Fibroblast of lung (primary cell): ENCODE data around the gene ERICH6B. TPM values are rescaled to one million over a fixed set of nuclear protein-coding genes. Genes with fewer than 3 reads are reported as not detected.

Experiments used
- DNase-seq, 2 donors: peaks; one replicate each; pipeline versions ENCODE4 v3.0.0 to v3.0.0-alpha.2; 2010; ENCODE audit warnings: low read depth in 2 of 2
- H2AFZ ChIP-seq: 2 replicates; pipeline ENCODE4 v1.5.1; 2012; ENCODE audit warnings: low read length, control low read depth, inconsistent platforms
- H3K27ac ChIP-seq: 2 replicates; pipeline ENCODE4 v1.5.1; 2011; ENCODE audit warnings: low read length, control low read depth; ENCODE audit not compliant: insufficient read depth
- H3K27me3 ChIP-seq: 2 replicates; pipeline ENCODE4 v1.5.1; 2011; ENCODE audit warnings: mild to moderate bottlenecking, low read length; ENCODE audit not compliant: control insufficient read depth, insufficient read depth
- H3K36me3 ChIP-seq: 2 replicates; pipeline ENCODE4 v1.5.1; 2011; ENCODE audit warnings: low read length; ENCODE audit not compliant: control insufficient read depth, insufficient read depth
- H3K4me1 ChIP-seq: 2 replicates; pipeline ENCODE4 v1.5.1; 2011; ENCODE audit warnings: low read length; ENCODE audit not compliant: control insufficient read depth, insufficient read depth; ENCODE audit errors: extremely low read depth
- H3K4me2 ChIP-seq: 2 replicates; pipeline ENCODE4 v1.5.1; 2011; ENCODE audit warnings: low read length, control low read depth; ENCODE audit not compliant: insufficient read depth; ENCODE audit errors: extremely low read depth
- H3K4me3 ChIP-seq, 4 experiments: fragments of 200-600 bp in 1 of 4; sonication (generic) in 1 of 4; replicated peaks in 1 of 4; 2 replicates each; pipeline ENCODE4 v1.5.1; 2011 to 2016; ENCODE audit warnings: low read length in 4 of 4, low read depth in 3 of 4, mild to moderate bottlenecking in 3 of 4, control low read depth in 2 of 4, inconsistent platforms in 1 of 4, mixed read lengths in 1 of 4; ENCODE audit not compliant: insufficient read depth in 1 of 4; ENCODE audit errors: control extremely low read depth in 1 of 4
- H3K79me2 ChIP-seq: 2 replicates; pipeline ENCODE4 v1.5.1; 2012; ENCODE audit warnings: mild to moderate bottlenecking, low read length, inconsistent platforms; ENCODE audit not compliant: control insufficient read depth, insufficient read depth
- H3K9ac ChIP-seq: 2 replicates; pipeline ENCODE4 v1.5.1; 2011; ENCODE audit warnings: mild to moderate bottlenecking, low read length, control low read depth; ENCODE audit not compliant: insufficient read depth
- H3K9me3 ChIP-seq: 2 replicates; pipeline ENCODE4 v1.5.1; 2012; ENCODE audit warnings: low read depth, low read length; ENCODE audit not compliant: control insufficient read depth, insufficient read depth
- H4K20me1 ChIP-seq: 2 replicates; pipeline ENCODE4 v1.5.1; 2011; ENCODE audit warnings: low read length; ENCODE audit not compliant: control insufficient read depth, insufficient read depth; ENCODE audit errors: extremely low read depth
- EZH2 ChIP-seq: IDR thresholded peaks from 2 replicates; pipeline ENCODE4 v1.5.1; 2012; ENCODE audit warnings: low read length, control low read depth, mild to moderate bottlenecking; ENCODE audit errors: missing control alignments
- polyA plus RNA-seq, 2 donors: library from polyadenylated mRNA; depleted of rRNA in 1 of 2; stranded (reverse) in 1 of 2; unstranded in 1 of 2; fragments of >200 nt; gene quantifications; 2 replicates each; pipeline ENCODE4 v1.2.1, GENCODE V29; 2011 to 2012; ENCODE audit warnings: missing spikeins in 1 of 2
- total RNA-seq: library from RNA; depleted of rRNA; stranded (reverse); fragments of >200 nt; gene quantifications from 2 replicates; pipeline ENCODE4 v1.2.1, GENCODE V29; 2014
- TF ChIP-seq, protein P1 (sequence below), 2 donors: IDR thresholded peaks in 1 of 2; conservative IDR thresholded peaks in 1 of 2; 1 replicate in 1 of 2; 2 replicates in 1 of 2; pipeline ENCODE4 v1.5.1; 2011 to 2012; ENCODE audit warnings: low read length in 2 of 2, control low read depth in 1 of 2, inconsistent platforms in 1 of 2, low read depth in 1 of 2, mild to moderate bottlenecking in 1 of 2

Gene ERICH6B
- total and polyA plus RNA-seq, 2 donors (not counting 1 experiment from before 2014, with no cell fraction given): not detected

DNA sequence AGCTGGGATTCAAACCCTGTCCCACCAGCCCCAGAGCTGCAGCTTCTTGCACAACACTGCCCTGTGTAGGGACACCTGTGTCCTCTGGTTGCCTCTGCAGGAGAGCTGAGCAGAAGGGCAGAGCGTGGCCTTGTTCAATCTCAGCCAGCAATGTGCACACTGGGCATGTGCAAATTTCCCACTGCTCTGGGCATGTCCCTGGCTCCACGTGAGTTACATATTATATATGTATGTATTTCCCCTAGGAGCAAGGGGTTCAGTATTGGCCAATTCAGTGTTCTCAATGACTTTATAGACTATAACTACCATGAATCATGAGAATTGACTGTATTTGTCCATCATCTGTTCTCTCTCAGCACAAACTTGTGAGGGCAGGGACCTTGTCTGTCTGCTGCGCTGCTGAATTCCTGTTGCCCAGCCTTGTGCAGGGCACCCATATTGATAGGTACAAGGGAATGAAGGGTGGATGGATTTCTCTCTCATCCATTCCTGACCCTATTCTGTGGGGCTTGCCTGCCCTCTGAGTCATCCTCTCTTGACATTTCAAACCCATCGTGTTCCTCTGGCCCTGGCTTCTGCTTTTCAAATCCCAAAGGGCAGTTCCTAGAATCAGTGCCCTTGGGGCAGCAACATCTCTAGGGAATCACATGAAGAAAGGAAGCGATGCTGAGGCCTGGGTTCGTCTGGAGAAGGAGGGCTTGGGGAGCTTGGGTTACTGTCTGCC, 69.7 kb downstream of the ERICH6B start:
- Histone ChIP-seq H2AFZ (no peak overlapping the region), H3K4me1 (no peaks in the 10 kb centered on the region), H3K27me3 (peaks cover 2% of the 10 kb centered on the region), H3K4me3 (no peak overlapping the region), H3K9ac (no peak overlapping the region), H3K4me2 (no peak overlapping the region), H3K27ac (no peak overlapping the region), H3K79me2 (no peaks in the 10 kb centered on the region), H3K36me3 (no peaks in the 10 kb centered on the region), H3K9me3 (no peaks in the 10 kb centered on the region), H4K20me1 (no peaks in the 10 kb centered on the region)
- no peak for TF ChIP-seq EZH2
- TF ChIP-seq, protein P1, sequence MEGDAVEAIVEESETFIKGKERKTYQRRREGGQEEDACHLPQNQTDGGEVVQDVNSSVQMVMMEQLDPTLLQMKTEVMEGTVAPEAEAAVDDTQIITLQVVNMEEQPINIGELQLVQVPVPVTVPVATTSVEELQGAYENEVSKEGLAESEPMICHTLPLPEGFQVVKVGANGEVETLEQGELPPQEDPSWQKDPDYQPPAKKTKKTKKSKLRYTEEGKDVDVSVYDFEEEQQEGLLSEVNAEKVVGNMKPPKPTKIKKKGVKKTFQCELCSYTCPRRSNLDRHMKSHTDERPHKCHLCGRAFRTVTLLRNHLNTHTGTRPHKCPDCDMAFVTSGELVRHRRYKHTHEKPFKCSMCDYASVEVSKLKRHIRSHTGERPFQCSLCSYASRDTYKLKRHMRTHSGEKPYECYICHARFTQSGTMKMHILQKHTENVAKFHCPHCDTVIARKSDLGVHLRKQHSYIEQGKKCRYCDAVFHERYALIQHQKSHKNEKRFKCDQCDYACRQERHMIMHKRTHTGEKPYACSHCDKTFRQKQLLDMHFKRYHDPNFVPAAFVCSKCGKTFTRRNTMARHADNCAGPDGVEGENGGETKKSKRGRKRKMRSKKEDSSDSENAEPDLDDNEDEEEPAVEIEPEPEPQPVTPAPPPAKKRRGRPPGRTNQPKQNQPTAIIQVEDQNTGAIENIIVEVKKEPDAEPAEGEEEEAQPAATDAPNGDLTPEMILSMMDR (conservative IDR thresholded peaks at IDR 0.05 in 1 of 2, IDR thresholded peaks at IDR 0.05 in 1 of 2; ENCODE audit: low read depth in 1 of 2, low read length in 2 of 2): no peak
- DNase-seq: no peak

DNA sequence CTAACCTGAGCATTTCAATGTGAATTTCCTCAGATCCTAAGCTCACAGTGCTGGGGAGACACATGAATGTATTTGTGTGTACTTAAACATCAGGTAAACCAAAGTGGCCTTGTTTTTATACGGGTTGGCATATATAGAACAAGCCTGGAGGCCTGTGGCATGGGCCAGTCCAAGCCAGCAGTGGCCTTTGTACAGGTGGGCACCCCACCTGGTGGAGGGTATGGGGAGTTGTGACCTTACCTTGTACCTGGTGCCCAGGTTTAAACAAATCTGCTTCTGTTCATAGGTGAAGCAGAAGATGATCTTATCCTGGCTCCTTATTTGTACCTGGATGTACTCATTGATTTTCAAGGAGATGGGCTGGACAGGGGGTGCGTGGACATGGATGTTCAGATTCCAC, 71.0 kb downstream of the ERICH6B start:
- Histone ChIP-seq H3K4me3 (no peak overlapping the region), H3K79me2 (no peaks in the 10 kb centered on the region), H3K9me3 (no peaks in the 10 kb centered on the region), H3K27me3 (peaks cover 2% of the 10 kb centered on the region), H3K4me1 (no peaks in the 10 kb centered on the region), H3K36me3 (no peaks in the 10 kb centered on the region), H3K9ac (no peak overlapping the region), H3K27ac (no peak overlapping the region), H4K20me1 (no peaks in the 10 kb centered on the region), H3K4me2 (no peak overlapping the region), H2AFZ (no peak overlapping the region)
- no peak for DNase-seq
- no peak for TF ChIP-seq EZH2
- TF ChIP-seq, protein P1 (conservative IDR thresholded peaks at IDR 0.05 in 1 of 2, IDR thresholded peaks at IDR 0.05 in 1 of 2; ENCODE audit: low read depth in 1 of 2, low read length in 2 of 2): no peak

DNA sequence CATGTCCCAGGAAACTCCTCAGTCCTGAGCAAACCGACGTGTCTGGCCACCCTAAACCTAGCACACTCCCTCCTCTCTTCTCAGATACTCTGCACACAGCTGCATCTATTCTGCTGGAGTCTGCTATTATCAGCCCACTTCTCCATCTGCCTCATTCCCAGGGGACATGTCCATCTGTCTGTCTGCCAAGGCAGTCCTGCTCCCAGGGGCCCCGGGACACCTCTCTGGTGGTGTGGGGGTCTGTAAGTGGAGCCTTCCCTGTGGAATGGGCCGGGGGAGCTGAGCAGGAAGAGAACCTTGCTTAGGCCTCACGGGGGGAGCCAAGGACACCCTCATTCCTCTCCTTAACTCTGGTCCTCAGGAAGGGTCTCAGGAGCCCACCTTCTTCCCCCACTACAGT, 72.7 kb downstream of the ERICH6B start:
- Histone ChIP-seq H3K27me3 (peaks cover 1% of the 10 kb centered on the region), H3K9me3 (no peaks in the 10 kb centered on the region), H3K27ac (no peak overlapping the region), H3K79me2 (no peaks in the 10 kb centered on the region), H3K9ac (no peak overlapping the region), H3K4me2 (no peak overlapping the region), H3K4me1 (no peaks in the 10 kb centered on the region), H3K4me3 (no peak overlapping the region), H4K20me1 (no peaks in the 10 kb centered on the region), H3K36me3 (no peaks in the 10 kb centered on the region), H2AFZ (no peak overlapping the region)
- TF ChIP-seq EZH2: no peak
- TF ChIP-seq, protein P1 (conservative IDR thresholded peaks at IDR 0.05 in 1 of 2, IDR thresholded peaks at IDR 0.05 in 1 of 2; ENCODE audit: low read depth in 1 of 2, low read length in 2 of 2): no peak
- no peak for DNase-seq
